ENCODE measurements around the gene LAMC2. TPM values are rescaled to one million over a fixed set of nuclear protein-coding genes. Genes with fewer than 3 reads are reported as not detected.

LAMC2 gene
- total RNA-seq, 2 experiments from 2014 or later, result not detected

DNA sequence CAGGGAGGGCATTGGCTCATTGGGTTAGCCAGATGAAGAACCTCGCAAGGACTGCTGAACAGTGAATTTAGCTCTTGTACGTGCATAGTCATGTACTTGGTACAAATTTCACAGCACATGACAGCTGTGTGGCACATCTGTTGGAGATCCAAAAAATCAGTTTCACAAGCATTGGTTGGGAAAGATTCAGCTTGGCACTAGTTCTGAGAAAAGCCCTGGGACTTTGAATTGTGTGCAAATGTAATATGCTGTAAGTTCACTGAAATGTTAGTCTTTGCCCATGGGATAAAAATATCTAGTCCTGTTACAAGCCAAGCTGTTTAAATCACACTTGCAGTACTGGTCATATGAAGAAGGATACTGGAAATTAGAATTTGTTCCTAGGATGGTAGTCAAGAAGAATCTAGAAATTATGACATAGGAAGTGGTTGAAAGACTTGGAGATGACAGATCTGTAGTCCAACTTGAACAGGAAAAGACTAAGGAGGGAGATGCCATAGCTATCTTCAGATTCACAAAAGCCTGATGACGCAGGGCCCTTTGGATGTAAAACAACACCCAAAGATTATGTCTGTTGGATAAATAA, 19.2 kb downstream of the LAMC2 start:
- no peak overlapping the region for H3K27ac Mint-ChIP-seq
- no peak for TF ChIP-seq CTCF (IDR thresholded peaks at IDR 0.05)
- intact Hi-C loops (cut with micrococcal nuclease), result no loop called here
- H3K36me3 Mint-ChIP-seq (ENCODE audit: low read depth), result no peaks in the 10 kb centered on the region
- H3K9me3 Mint-ChIP-seq, result no peaks in the 10 kb centered on the region
- peaks cover 6% of the 10 kb centered on the region for H3K4me1 Mint-ChIP-seq (ENCODE audit: low read depth)
- DNase-seq (no peak), ATAC-seq (no peak)
- H3K4me3 Mint-ChIP-seq, result no peak overlapping the region
- ChIA-PET CTCF (no interaction called here), POLR2A (interaction anchor here (1.4 kb wide), 1 partner anchor 11 kb away, joined by 4 read pairs; no protein-coding TSS in a partner anchor)
- H3K27me3 Mint-ChIP-seq, result peaks cover 5% of the 10 kb centered on the region

GRCh38 chr1:183206538-183207122, 20.6 kb downstream of the LAMC2 start:
- POLR2A ChIA-PET, result interaction anchor here (1.4 kb wide), 1 partner anchor 10 kb away, joined by 4 read pairs; no protein-coding TSS in a partner anchor
- Mint-ChIP-seq H3K9me3 (no peaks in the 10 kb centered on the region), H3K36me3 (ENCODE audit: low read depth) (no peaks in the 10 kb centered on the region), H3K4me1 (ENCODE audit: low read depth) (peaks cover 6% of the 10 kb centered on the region), H3K27me3 (no peaks in the 10 kb centered on the region), H3K27ac (no peak overlapping the region), H3K4me3 (no peak overlapping the region)
- TF ChIP-seq CTCF (IDR thresholded peaks at IDR 0.05), result no peak
- DNase-seq (no peak), ATAC-seq (no peak)
- CTCF ChIA-PET, result no interaction called here
- intact Hi-C loops (cut with micrococcal nuclease), result no loop called here

- ATAC-seq (peak; percentile 91), DNase-seq (peak; percentile 27)
- no peaks in the 10 kb centered on the region for H3K9me3 Mint-ChIP-seq
- no peak overlapping the region for H3K4me3 Mint-ChIP-seq
- no peak overlapping the region for H3K27ac Mint-ChIP-seq
- intact Hi-C loops (cut with micrococcal nuclease), result no loop called here
- peaks cover 3% of the 10 kb centered on the region for H3K4me1 Mint-ChIP-seq (ENCODE audit: low read depth)
- H3K27me3 Mint-ChIP-seq, result no peaks in the 10 kb centered on the region
- ChIA-PET POLR2A (no interaction called here), CTCF (interaction anchor here (1.2 kb wide), 2 partner anchors 13 to 39 kb away, joined by 3 to 4 read pairs; no protein-coding TSS in a partner anchor)
- TF ChIP-seq CTCF (IDR thresholded peaks at IDR 0.05), result no peak
- no peaks in the 10 kb centered on the region for H3K36me3 Mint-ChIP-seq (ENCODE audit: low read depth)
These were observed 23.6 kb downstream of the LAMC2 start for GRCh38 chr1:183209533-183210158.

- Mint-ChIP-seq H3K4me1 (ENCODE audit: low read depth) (peaks cover 3% of the 10 kb centered on the region), H3K27ac (no peak overlapping the region), H3K4me3 (no peak overlapping the region), H3K9me3 (no peaks in the 10 kb centered on the region), H3K36me3 (ENCODE audit: low read depth) (no peaks in the 10 kb centered on the region), H3K27me3 (peaks cover 1% of the 10 kb centered on the region)
- ChIA-PET CTCF (no interaction called here), POLR2A (no interaction called here)
- no peak for TF ChIP-seq CTCF (IDR thresholded peaks at IDR 0.05)
- intact Hi-C loops (cut with micrococcal nuclease), result no loop called here
- DNase-seq (no peak), ATAC-seq (no peak)
These were observed 24.6 kb downstream of the LAMC2 start for GRCh38 chr1:183210681-183211080.

DNA sequence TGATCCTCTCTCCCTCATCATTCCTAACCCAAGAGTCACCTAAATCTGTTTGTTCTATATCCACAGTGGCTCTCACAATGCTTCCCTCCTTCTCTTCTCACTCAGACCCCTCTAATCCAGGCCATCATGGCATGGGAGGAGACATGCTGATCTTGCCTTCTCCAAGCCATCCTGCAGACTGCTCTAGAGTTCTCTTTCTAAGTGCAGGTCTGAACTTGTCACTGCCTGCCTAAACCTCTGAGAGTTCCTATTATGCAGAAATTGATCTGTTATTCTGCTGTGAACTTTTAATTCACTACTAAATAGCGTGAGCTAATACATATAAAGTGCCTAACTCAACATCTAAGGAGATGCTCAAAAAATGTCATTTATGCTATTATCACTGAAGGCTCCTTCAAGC, 26.8 kb downstream of the LAMC2 start:
- ChIA-PET POLR2A (no interaction called here), CTCF (no interaction called here)
- DNase-seq (no peak), ATAC-seq (no peak)
- no peak for TF ChIP-seq CTCF (IDR thresholded peaks at IDR 0.05)
- Mint-ChIP-seq H3K9me3 (no peaks in the 10 kb centered on the region), H3K27ac (no peak overlapping the region), H3K36me3 (ENCODE audit: low read depth) (no peaks in the 10 kb centered on the region), H3K4me3 (no peak overlapping the region), H3K27me3 (peaks cover 1% of the 10 kb centered on the region), H3K4me1 (ENCODE audit: low read depth) (peaks cover 5% of the 10 kb centered on the region)
- intact Hi-C loops (cut with micrococcal nuclease), result no loop called here
